SU-DHL-6 (cell line): Measurements from ENCODE around the gene TMEM174.

Source experiments
- H2AFZ ChIP-seq: fragments of 200-600 bp; sonication (generic); 2 replicates; pipeline ENCODE4 v1.6.1; 2014; ENCODE audit warnings: low read depth, mild to moderate bottlenecking, moderate library complexity, mixed read lengths, antibody characterized with exemption, low read length; ENCODE audit not compliant: severe bottlenecking
- H3F3A ChIP-seq: fragments of 200-600 bp; shearing (Covaris generic); 2 replicates; pipeline ENCODE4 v1.6.0; 2016; ENCODE audit warnings: antibody characterized with exemption, mild to moderate bottlenecking; ENCODE audit not compliant: insufficient read depth
- H3K27ac ChIP-seq: fragments of 200-600 bp; sonication (generic); 2 replicates; pipeline ENCODE4 v1.5.1; 2016; ENCODE audit warnings: low read depth, mild to moderate bottlenecking, low read length, moderate library complexity, mixed read lengths
- H3K27me3 ChIP-seq: fragments of 200-600 bp; sonication (generic), shearing (Covaris generic); 2 replicates; pipeline ENCODE4 v1.6.0; 2014; ENCODE audit warnings: mild to moderate bottlenecking, low read length
- H3K36me3 ChIP-seq: fragments of 200-600 bp; sonication (generic); 2 replicates; pipeline ENCODE4 v1.6.1; 2014; ENCODE audit warnings: mild to moderate bottlenecking, low read length, mixed read lengths
- H3K4me2 ChIP-seq: fragments of 300-600, 200-600 bp; shearing (Covaris generic), sonication (generic); 2 replicates; pipeline ENCODE4 v1.6.0; 2014; ENCODE audit warnings: low read length, low read depth, mild to moderate bottlenecking; ENCODE audit not compliant: poor library complexity, severe bottlenecking
- H3K4me3 ChIP-seq: fragments of 200-600 bp; sonication (generic); 2 replicates; pipeline ENCODE4 v1.5.1; 2014; ENCODE audit warnings: antibody characterized with exemption, low read length, mild to moderate bottlenecking, mixed read lengths; ENCODE audit not compliant: insufficient read depth, poor library complexity, severe bottlenecking
- H3K79me2 ChIP-seq: fragments of 200-600 bp; sonication (generic); 2 replicates; pipeline ENCODE4 v1.6.1; 2014; ENCODE audit warnings: mild to moderate bottlenecking, low read length, moderate library complexity; ENCODE audit not compliant: insufficient read depth
- H3K9ac ChIP-seq: fragments of 200-600 bp; sonication (generic); 2 replicates; pipeline ENCODE4 v1.7.0; 2014; ENCODE audit warnings: mild to moderate bottlenecking, low read length
- H3K9me2 ChIP-seq: fragments of 200-600 bp; sonication (generic); replicated peaks from 2 replicates; pipeline ENCODE4 v1.6.1; 2014; ENCODE audit warnings: low read length; ENCODE audit not compliant: insufficient read depth
- H3K9me3 ChIP-seq: fragments of 200-600 bp; sonication (generic); 2 replicates; pipeline ENCODE4 v1.6.1; 2014; ENCODE audit warnings: low read length, mixed read lengths; ENCODE audit not compliant: insufficient read depth
- H4K20me1 ChIP-seq: fragments of 200-600 bp; sonication (generic); 2 replicates; pipeline ENCODE4 v1.6.1; 2014; ENCODE audit warnings: low read depth, mild to moderate bottlenecking, antibody characterized with exemption, low read length, moderate library complexity, mixed read lengths
- EZH2phosphoT487 ChIP-seq: fragments of 200-600 bp; sonication (generic), shearing (Covaris generic); conservative IDR thresholded peaks from 2 replicates; pipeline ENCODE4 v1.6.1; 2018; ENCODE audit warnings: mild to moderate bottlenecking, antibody characterized with exemption, low read length, moderate library complexity, mixed read lengths
- TF ChIP-seq, protein P1 (sequence below): fragments of 200-600 bp; sonication (generic); IDR thresholded peaks from one replicate; pipeline ENCODE4 v1.5.1; 2017; ENCODE audit warnings: antibody characterized with exemption, mild to moderate bottlenecking, low read length, moderate library complexity; ENCODE audit not compliant: insufficient read depth, poor library complexity, severe bottlenecking

TMEM174 gene

DNA sequence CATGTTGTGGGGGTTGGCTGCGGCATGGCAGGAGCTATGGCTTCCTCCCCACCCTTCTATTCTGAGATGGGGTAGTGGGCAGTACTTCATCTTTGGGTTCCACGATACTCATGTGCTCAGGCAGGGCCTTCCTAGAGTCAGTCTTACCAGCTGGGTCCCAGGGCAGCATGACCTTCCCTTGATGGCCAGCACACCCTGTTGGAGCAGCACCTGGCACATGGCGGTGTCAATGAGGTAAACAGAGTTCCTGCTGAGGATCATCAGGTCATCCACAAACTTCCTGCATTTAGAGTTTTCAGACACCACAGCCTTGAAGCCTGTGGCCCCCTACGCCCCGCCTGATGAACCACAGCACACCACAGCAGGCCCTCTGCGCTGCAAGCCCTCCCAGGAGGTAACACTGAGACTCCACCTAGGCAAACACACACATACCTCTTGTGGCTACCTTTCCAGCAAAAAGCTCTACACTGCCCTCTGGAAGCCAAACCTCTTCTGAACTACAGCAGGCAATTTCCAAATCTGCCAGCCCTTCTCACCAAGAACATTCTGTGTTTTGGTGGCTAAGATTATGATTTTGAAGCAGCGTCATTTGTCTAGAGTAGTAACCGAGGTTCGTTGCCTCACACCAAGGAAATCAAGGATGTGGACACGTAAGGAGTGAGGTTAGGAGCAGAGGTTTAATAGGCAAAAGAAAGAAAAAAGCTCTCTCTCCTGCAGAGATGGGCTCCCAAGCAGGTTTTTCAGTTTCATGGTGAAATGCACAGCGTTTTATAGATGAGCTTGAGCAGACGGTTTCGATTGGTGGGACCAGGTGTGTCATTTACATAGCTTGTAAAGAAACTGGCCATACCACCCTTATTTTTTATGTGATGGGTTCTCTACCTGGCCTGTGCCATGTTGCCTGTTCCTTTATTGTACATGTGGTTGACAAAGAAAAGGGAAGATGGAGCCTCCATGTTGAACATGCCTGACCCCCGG lies 20.3 kb upstream of the TMEM174 start:
- no peak overlapping the region for H3K4me2 ChIP-seq
- H3K27me3 ChIP-seq, result no peaks in the 10 kb centered on the region
- no peaks in the 10 kb centered on the region for H3K9me3 ChIP-seq
- H4K20me1 ChIP-seq, result no peaks in the 10 kb centered on the region
- no peaks in the 10 kb centered on the region for H3K9me2 ChIP-seq
- no peak overlapping the region for H2AFZ ChIP-seq
- H3K36me3 ChIP-seq, result no peaks in the 10 kb centered on the region
- TF ChIP-seq EZH2phosphoT487, result no peak
- TF ChIP-seq, protein P1, sequence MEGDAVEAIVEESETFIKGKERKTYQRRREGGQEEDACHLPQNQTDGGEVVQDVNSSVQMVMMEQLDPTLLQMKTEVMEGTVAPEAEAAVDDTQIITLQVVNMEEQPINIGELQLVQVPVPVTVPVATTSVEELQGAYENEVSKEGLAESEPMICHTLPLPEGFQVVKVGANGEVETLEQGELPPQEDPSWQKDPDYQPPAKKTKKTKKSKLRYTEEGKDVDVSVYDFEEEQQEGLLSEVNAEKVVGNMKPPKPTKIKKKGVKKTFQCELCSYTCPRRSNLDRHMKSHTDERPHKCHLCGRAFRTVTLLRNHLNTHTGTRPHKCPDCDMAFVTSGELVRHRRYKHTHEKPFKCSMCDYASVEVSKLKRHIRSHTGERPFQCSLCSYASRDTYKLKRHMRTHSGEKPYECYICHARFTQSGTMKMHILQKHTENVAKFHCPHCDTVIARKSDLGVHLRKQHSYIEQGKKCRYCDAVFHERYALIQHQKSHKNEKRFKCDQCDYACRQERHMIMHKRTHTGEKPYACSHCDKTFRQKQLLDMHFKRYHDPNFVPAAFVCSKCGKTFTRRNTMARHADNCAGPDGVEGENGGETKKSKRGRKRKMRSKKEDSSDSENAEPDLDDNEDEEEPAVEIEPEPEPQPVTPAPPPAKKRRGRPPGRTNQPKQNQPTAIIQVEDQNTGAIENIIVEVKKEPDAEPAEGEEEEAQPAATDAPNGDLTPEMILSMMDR, result no peak
- H3F3A ChIP-seq, result no peaks in the 10 kb centered on the region
- H3K27ac ChIP-seq, result no peak overlapping the region
- no peak overlapping the region for H3K4me3 ChIP-seq
- H3K9ac ChIP-seq, result no peak overlapping the region
- no peaks in the 10 kb centered on the region for H3K79me2 ChIP-seq

DNA sequence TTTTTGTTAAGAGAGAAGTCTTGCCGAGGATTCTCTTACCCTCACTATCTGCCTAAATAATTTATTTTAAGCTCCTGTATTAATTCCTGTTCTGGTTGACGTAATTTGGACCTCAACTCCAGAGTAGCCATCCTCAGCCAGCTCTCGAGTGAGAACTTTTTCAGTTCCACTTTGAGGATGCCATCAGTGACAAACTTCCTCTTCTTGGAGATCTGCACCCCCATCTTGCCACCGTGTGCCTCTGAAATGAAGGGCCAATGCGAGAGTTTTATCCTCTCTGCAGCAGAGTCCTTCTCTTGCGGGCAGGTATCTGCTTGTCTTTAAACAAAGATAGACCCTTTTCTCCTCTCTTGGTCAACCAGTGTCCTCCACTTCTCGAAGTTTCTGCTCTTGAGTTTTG lies 19.5 kb upstream of the TMEM174 start:
- Histone ChIP-seq H3K27ac (no peak overlapping the region), H3K9me2 (no peaks in the 10 kb centered on the region), H4K20me1 (no peaks in the 10 kb centered on the region), H3K27me3 (no peaks in the 10 kb centered on the region), H3K4me2 (no peak overlapping the region), H3K79me2 (no peaks in the 10 kb centered on the region), H3K4me3 (no peak overlapping the region), H2AFZ (no peak overlapping the region), H3K9ac (no peak overlapping the region), H3K9me3 (no peaks in the 10 kb centered on the region), H3F3A (no peaks in the 10 kb centered on the region), H3K36me3 (no peaks in the 10 kb centered on the region)
- TF ChIP-seq, protein P1, result no peak
- no peak for TF ChIP-seq EZH2phosphoT487

DNA sequence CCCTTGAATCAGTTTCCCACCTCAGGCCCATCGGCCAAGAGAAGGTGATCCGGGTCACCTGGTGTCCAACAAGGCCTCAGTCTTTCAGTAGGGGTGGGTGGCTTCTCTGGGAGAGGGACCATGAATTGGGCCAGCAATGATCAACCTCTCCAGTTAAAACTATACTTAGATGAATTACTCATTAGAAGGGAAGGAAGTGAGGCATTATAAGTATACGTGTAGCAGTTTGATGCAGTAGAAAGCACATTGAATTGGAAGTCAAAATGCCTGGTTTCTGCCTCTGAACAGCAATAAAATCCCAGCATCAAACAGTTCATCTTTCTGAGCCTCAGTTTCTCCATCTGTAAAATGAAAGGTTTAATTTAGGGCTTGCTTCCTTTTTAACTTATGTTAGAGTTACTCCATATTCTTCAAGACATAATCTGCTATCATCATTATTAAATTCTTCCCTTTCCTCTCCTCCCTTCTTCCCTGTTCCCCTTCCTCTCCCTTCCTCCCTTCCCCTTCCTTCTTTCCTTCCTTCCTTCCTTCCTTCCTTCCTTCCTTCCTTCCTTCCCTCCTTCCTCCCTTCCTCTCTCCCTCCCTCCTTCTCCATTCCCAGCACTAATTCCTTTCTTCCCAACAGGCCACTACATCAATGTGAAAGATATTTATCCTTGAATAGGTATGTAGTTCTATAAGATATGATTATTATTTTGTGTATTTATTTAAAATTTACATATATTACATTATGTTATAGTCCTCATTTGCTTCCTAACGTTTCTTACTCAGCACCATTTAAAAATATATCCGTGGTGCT lies 18.6 kb upstream of the TMEM174 start:
- H3K4me3 ChIP-seq, result no peak overlapping the region
- H3K27me3 ChIP-seq, result no peaks in the 10 kb centered on the region
- H3K9me2 ChIP-seq, result no peaks in the 10 kb centered on the region
- H3K9me3 ChIP-seq, result no peaks in the 10 kb centered on the region
- no peak overlapping the region for H3K4me2 ChIP-seq
- H3K9ac ChIP-seq, result no peak overlapping the region
- H3F3A ChIP-seq, result no peaks in the 10 kb centered on the region
- H3K27ac ChIP-seq, result no peak overlapping the region
- no peak for TF ChIP-seq EZH2phosphoT487
- TF ChIP-seq, protein P1, result no peak
- no peaks in the 10 kb centered on the region for H3K36me3 ChIP-seq
- no peaks in the 10 kb centered on the region for H4K20me1 ChIP-seq
- no peak overlapping the region for H2AFZ ChIP-seq
- no peaks in the 10 kb centered on the region for H3K79me2 ChIP-seq
